HepG2 (cell line): ENCODE data around the gene ELAVL4. TPM values are rescaled to one million over a fixed set of nuclear protein-coding genes. Genes with fewer than 3 reads are reported as not detected.

ENCODE experiments used
- ATAC-seq: fragments of 200-7000 bp; cut with Tn5 transposase; 3 replicates; pipeline ENCODE4 v1.9.1; 2020; ENCODE audit warnings: mild to moderate bottlenecking, moderate library complexity
- BruUV-seq: library from RNA; stranded (reverse); fragments of 400-500 nt; replicated peaks from 2 replicates; lab custom pipeline; 2021; lab: Mats Ljungman, UMichigan
- CTCF ChIA-PET: fragments of 300-600 bp; formaldehyde crosslinking; extraction: SDS; loops from one replicate; lab custom pipeline; 2021; ENCODE audit warnings: low total read pairs, inconsistent platforms, low intra/inter-chr PET ratio; lab: Yijun Ruan, JAX
- POLR2A ChIA-PET: fragments of 350-600 bp; sonication (Branson Sonifier 250); formaldehyde crosslinking; loops from one replicate; lab custom pipeline; 2020; ENCODE audit warnings: antibody characterized with exemption, inconsistent platforms; lab: Yijun Ruan, JAX
- DNase-seq: peaks from one replicate; pipeline ENCODE4 v3.0.0-alpha.2; 2015; ENCODE audit warnings: low spot score
- FAIRE-seq: peaks from 3 replicates; lab custom pipeline; 2011; peaks lifted over from hg19 to GRCh38; lab: Jason Lieb, UNC
- H2AFZ ChIP-seq: one replicate; pipeline ENCODE4 v1.6.1; 2011; ENCODE audit warnings: low read length, inconsistent platforms
- H3K27ac ChIP-seq: fragments of 300-600 bp; 3 replicates; pipeline ENCODE4 v1.8.0; 2011; ENCODE audit warnings: mixed run types, mild to moderate bottlenecking, mixed read lengths, low read length, inconsistent platforms; ENCODE audit not compliant: insufficient read depth; ENCODE audit errors: extremely low read length
- H3K27me3 ChIP-seq, 2 experiments: fragments of 200-600 bp in 1 of 2; 2 replicates in 1 of 2; 3 replicates in 1 of 2; pipeline versions ENCODE4 v1.6.0 to v1.8.0; 2011; ENCODE audit warnings: low read length in 2 of 2, mild to moderate bottlenecking in 2 of 2, moderate library complexity in 2 of 2, inconsistent platforms in 1 of 2; ENCODE audit not compliant: insufficient read depth in 2 of 2, control insufficient read depth in 1 of 2
- H3K36me3 ChIP-seq, 2 experiments: fragments of 200-600 bp in 1 of 2; replicated peaks in 1 of 2; 2 replicates in 1 of 2; 3 replicates in 1 of 2; pipeline versions ENCODE4 v1.5.1 to v1.8.0; 2011; ENCODE audit warnings: low read length in 2 of 2, inconsistent platforms in 1 of 2; ENCODE audit not compliant: insufficient read depth in 2 of 2, control insufficient read depth in 1 of 2
- H3K4me1 ChIP-seq: 2 replicates; pipeline ENCODE4 v1.5.1; 2012; ENCODE audit warnings: low read length, inconsistent platforms; ENCODE audit not compliant: insufficient read depth
- H3K4me2 ChIP-seq: 2 replicates; pipeline ENCODE4 v1.6.0; 2011; ENCODE audit warnings: low read depth, low read length, inconsistent platforms
- H3K4me3 ChIP-seq, 3 experiments: fragments of 200-600 bp in 1 of 3; sonication (generic), shearing (Covaris generic) in 1 of 3; replicated peaks in 1 of 3; 2 replicates each; pipeline ENCODE4 v1.5.1; 2011 to 2016; ENCODE audit warnings: low read length in 3 of 3, inconsistent platforms in 2 of 3, low read depth in 2 of 3, mild to moderate bottlenecking in 2 of 3, control low read depth in 1 of 3, mixed read lengths in 1 of 3; ENCODE audit not compliant: insufficient read depth in 1 of 3
- H3K79me2 ChIP-seq: one replicate; pipeline ENCODE4 v1.6.1; 2011; ENCODE audit warnings: low read length, inconsistent platforms; ENCODE audit not compliant: insufficient read depth
- H3K9ac ChIP-seq: 2 replicates; pipeline ENCODE4 v1.6.0; 2011; ENCODE audit warnings: mild to moderate bottlenecking, low read depth, low read length, inconsistent platforms; ENCODE audit not compliant: insufficient read depth
- H3K9me3 ChIP-seq: 2 replicates; pipeline ENCODE4 v1.5.1; 2012; ENCODE audit warnings: mild to moderate bottlenecking, low read length
- H4K20me1 ChIP-seq: 2 replicates; pipeline ENCODE4 v1.6.0; 2011; ENCODE audit warnings: inconsistent platforms, mild to moderate bottlenecking, low read length, moderate library complexity; ENCODE audit not compliant: insufficient read depth
- AGO2 ChIP-seq: fragments of 200-400 bp; formaldehyde crosslinking; optimal IDR thresholded peaks from 2 replicates; pipeline ENCODE3; 2017; ENCODE audit warnings: mild to moderate bottlenecking, low read depth, low read length, moderate library complexity
- FOXA3 ChIP-seq: IDR thresholded peaks from 2 replicates; pipeline ENCODE4 v1.6.1; 2016; ENCODE audit warnings: missing genetic modification reagents, missing compliant biosample characterization
- KAT7 ChIP-seq: IDR thresholded peaks from 2 replicates; pipeline ENCODE4 v1.6.1; 2018; ENCODE audit warnings: borderline replicate concordance, missing compliant biosample characterization
- MAFF ChIP-seq: IDR thresholded peaks from 2 replicates; pipeline ENCODE4 v1.6.1; 2011; ENCODE audit warnings: low read depth, low read length, improper control_type of control experiment
- MAFG ChIP-seq: sonication (generic); formaldehyde crosslinking; IDR thresholded peaks from 2 replicates; pipeline ENCODE4 v1.5.1; 2020; ENCODE audit warnings: mild to moderate bottlenecking, missing genetic modification reagents
- MTA3 ChIP-seq: sonication (generic); formaldehyde crosslinking; IDR thresholded peaks from 2 replicates; pipeline ENCODE4 v1.4.0; 2020; ENCODE audit warnings: missing genetic modification reagents
- NPAS2 ChIP-seq: sonication (generic); formaldehyde crosslinking; IDR thresholded peaks from 2 replicates; pipeline ENCODE4 v1.8.0; 2022; ENCODE audit warnings: mild to moderate bottlenecking, missing genetic modification reagents, borderline replicate concordance
- POLR2AphosphoS2 ChIP-seq: IDR thresholded peaks from 2 replicates; pipeline ENCODE4 v1.6.1; 2011; ENCODE audit warnings: low read depth, low read length, improper control_type of control experiment
- RBFOX2 ChIP-seq: fragments of 200-400 bp; formaldehyde crosslinking; IDR thresholded peaks from 2 replicates; pipeline ENCODE4 v1.6.1; 2017; ENCODE audit warnings: low read depth, mild to moderate bottlenecking, low read length
- SCMH1 ChIP-seq: sonication (generic); formaldehyde crosslinking; IDR thresholded peaks from 2 replicates; pipeline ENCODE4 v1.9.0; 2021; ENCODE audit warnings: missing genetic modification reagents, mild to moderate bottlenecking, borderline replicate concordance
- SYNCRIP ChIP-seq: fragments of 200-400 bp; formaldehyde crosslinking; IDR thresholded peaks from 2 replicates; pipeline ENCODE4 v1.6.1; 2018; ENCODE audit warnings: mild to moderate bottlenecking, low read depth, low read length; ENCODE audit not compliant: insufficient read depth
- WIZ ChIP-seq: sonication (generic); formaldehyde crosslinking; IDR thresholded peaks from 2 replicates; pipeline ENCODE4 v1.5.1; 2020; ENCODE audit warnings: mild to moderate bottlenecking, missing genetic modification reagents
- ZNF552 ChIP-seq: sonication (generic); formaldehyde crosslinking; IDR thresholded peaks from 2 replicates; pipeline ENCODE4 v1.9.0; 2022; ENCODE audit warnings: missing genetic modification reagents, mild to moderate bottlenecking, borderline replicate concordance
- ZNF670 ChIP-seq: sonication (generic); formaldehyde crosslinking; IDR thresholded peaks from 2 replicates; pipeline ENCODE4 v1.8.0; 2022; ENCODE audit warnings: mild to moderate bottlenecking, missing genetic modification reagents, borderline replicate concordance
- WGBS: methylation state at CpG from one replicate; pipeline ENCODE4 v1.1.6; 2017; ENCODE audit warnings: low lambda C conversion rate; 5-methylcytosine and 5-hydroxymethylcytosine counted together
- in situ Hi-C: cut with HindIII; loops from 2 replicates; pipeline ENCODE4 v1.10.0; 2017; ENCODE audit warnings: low pct_unique_long_range_greater_than_20kb; ENCODE audit not compliant: extremely low pct_ligation_motif_present
- intact Hi-C: fragments of 100-400 bp; cut with micrococcal nuclease; formaldehyde crosslinking; loops from one replicate; pipeline ENCODE4 v1.10.0; 2022; ENCODE audit not compliant: unreplicated experiment
- polyA plus RNA-seq, 8 experiments: library from polyadenylated mRNA; depleted of rRNA in 3 of 8; stranded (reverse) in 7 of 8; unstranded in 1 of 8; fragments of >200 nt; fragmentation: Illumina TruSeq in 4 of 8; extraction: Trizol in 4 of 8; gene quantifications; 2 replicates each; pipeline versions ENCODE4 v1.2.1 to v1.2.3, GENCODE V29; 2011 to 2016; ENCODE audit warnings: low read depth in 4 of 8, missing spikeins in 1 of 8, mixed read lengths in 1 of 8; ENCODE audit not compliant: insufficient read depth in 1 of 8
- total RNA-seq, 5 experiments: library from RNA; depleted of rRNA; stranded (reverse); fragments of >200 nt; fragmentation: Illumina TruSeq; extraction: Trizol; gene quantifications; 2 replicates each; pipeline ENCODE4 v1.2.3, GENCODE V29; 2016; ENCODE audit warnings: low read depth in 1 of 5
- TF ChIP-seq, protein P1 (sequence below): sonication (generic); formaldehyde crosslinking; IDR thresholded peaks from 2 replicates; pipeline ENCODE4 v1.4.0; 2020; ENCODE audit warnings: missing genetic modification reagents; ENCODE audit errors: not compliant biosample characterization
- TF ChIP-seq, protein P2 (sequence below): sonication (generic); formaldehyde crosslinking; conservative IDR thresholded peaks from 2 replicates; pipeline ENCODE4 v1.8.0; 2022; ENCODE audit warnings: mild to moderate bottlenecking, moderate library complexity, missing genetic modification reagents

The ELAVL4 gene
- total and polyA plus RNA-seq, 2 of the 13 experiments (the other 11 are each of a cell fraction or from before 2014, with no cell fraction given), result not detected

DNA sequence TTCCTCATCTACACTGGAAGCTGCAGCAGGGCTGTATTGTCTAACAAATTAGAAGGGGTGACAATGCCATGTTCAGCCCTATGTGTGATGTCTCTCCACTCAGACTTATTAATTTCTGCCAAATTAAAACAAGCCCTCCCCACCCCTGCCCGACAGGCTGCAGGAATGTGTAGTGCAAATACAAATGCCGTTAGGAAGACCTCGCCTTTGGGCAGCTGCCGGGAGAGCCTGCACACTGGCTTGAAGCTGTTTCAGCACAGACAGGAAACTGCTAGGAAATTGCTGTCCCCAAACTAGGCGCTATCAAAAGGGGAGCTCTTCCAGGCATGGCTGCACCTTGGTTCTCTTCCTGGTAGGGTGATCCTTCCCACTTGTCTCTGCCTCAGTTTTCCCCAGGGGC is 135.2 kb downstream of the ELAVL4 start (continued):
- TF ChIP-seq, protein P1, sequence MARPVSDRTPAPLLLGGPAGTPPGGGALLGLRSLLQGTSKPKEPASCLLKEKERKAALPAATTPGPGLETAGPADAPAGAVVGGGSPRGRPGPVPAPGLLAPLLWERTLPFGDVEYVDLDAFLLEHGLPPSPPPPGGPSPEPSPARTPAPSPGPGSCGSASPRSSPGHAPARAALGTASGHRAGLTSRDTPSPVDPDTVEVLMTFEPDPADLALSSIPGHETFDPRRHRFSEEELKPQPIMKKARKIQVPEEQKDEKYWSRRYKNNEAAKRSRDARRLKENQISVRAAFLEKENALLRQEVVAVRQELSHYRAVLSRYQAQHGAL (CRISPR knock-in tag), result no peak
- no peak for TF ChIP-seq FOXA3 (CRISPR knock-in tag)
- TF ChIP-seq MAFG (CRISPR knock-in tag), result no peak
- TF ChIP-seq NPAS2 (CRISPR knock-in tag), result no peak

DNA sequence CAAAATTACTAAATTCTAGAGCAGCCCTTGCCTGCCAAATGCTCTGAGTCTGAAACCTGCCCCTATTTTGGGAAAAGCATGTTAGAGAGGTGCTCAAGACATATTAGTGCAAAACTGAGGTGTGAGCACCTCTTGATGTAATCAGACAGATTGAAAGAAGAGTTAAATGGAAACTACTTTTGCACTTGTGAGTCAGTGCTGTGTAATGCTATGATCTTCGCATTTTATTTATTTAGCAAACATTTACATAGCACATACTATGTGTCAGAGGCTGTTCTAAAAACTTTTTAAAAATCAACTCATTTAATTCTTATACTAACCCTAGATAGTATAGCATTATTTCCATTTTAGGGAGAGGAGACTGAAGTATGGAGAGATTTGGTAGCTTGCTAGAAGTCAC is 138.1 kb downstream of the ELAVL4 start:
- no peak for TF ChIP-seq RBFOX2
- intact Hi-C loops (no loop called here), in situ Hi-C loops (no loop called here)
- no peak overlapping the region for H2AFZ ChIP-seq
- ChIA-PET CTCF (no interaction called here), POLR2A (no interaction called here)
- no TSS peak for BruUV-seq
- H3K36me3 ChIP-seq, result no peaks in the 10 kb centered on the region
- no peaks in the 10 kb centered on the region for H3K79me2 ChIP-seq
- H3K27me3 ChIP-seq, result no peaks in the 10 kb centered on the region
- H3K4me1 ChIP-seq, result no peaks in the 10 kb centered on the region
- ATAC-seq (no peak), FAIRE-seq (no peak), DNase-seq (peak; percentile 3)
- WGBS, result 0% methylated on average over 1 of the region's 1 CpG
- no peaks in the 10 kb centered on the region for H4K20me1 ChIP-seq
- H3K4me3 ChIP-seq, result no peak overlapping the region
- H3K27ac ChIP-seq, result no peak overlapping the region
- H3K9me3 ChIP-seq, result no peaks in the 10 kb centered on the region
- no peak overlapping the region for H3K9ac ChIP-seq
- no peak overlapping the region for H3K4me2 ChIP-seq

DNA sequence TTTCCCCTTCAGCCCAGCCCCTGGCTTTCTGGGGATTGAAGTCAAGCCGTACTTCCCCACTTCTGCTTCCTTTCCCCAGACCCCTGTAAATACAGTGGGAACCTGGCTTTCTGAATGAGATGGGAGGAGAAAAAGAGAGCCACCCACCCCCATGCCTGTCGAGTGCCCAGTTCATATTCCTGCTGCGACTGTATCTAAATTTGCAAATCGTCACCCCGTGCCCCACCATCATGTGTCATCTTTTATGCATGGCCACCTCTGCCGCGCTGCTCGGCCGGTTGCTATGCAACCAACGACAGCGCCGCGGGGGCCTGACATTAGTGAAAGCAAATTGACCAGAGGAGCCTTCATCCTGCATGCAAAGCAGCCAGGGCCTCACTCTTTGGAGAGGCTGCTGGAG is 143.0 kb downstream of the ELAVL4 start:
- ATAC-seq (no peak), DNase-seq (no peak), FAIRE-seq (no peak)
- ChIA-PET POLR2A (no interaction called here), CTCF (no interaction called here)
- BruUV-seq, result no TSS peak
- Histone ChIP-seq H3K9me3 (no peaks in the 10 kb centered on the region), H3K27ac (no peak overlapping the region), H3K4me2 (no peak overlapping the region), H3K79me2 (no peaks in the 10 kb centered on the region), H3K27me3 (no peaks in the 10 kb centered on the region), H3K9ac (no peak overlapping the region), H3K36me3 (no peaks in the 10 kb centered on the region), H3K4me1 (no peaks in the 10 kb centered on the region), H3K4me3 (no peak overlapping the region), H4K20me1 (no peaks in the 10 kb centered on the region), H2AFZ (no peak overlapping the region)
- intact Hi-C loops, result no loop called here
- in situ Hi-C loops, result no loop called here
- 12% methylated on average over 5 of the region's 13 CpGs for WGBS
- TF ChIP-seq ZNF670 (CRISPR knock-in tag) (no peak), SCMH1 (CRISPR knock-in tag) (no peak), POLR2AphosphoS2 (no peak), KAT7 (CRISPR knock-in tag) (no peak), AGO2 (no peak), SYNCRIP (no peak), MAFF (no peak), ZNF552 (CRISPR knock-in tag) (no peak), FOXA3 (CRISPR knock-in tag) (no peak), WIZ (CRISPR knock-in tag) (no peak), MTA3 (no peak)
- TF ChIP-seq, protein P2, sequence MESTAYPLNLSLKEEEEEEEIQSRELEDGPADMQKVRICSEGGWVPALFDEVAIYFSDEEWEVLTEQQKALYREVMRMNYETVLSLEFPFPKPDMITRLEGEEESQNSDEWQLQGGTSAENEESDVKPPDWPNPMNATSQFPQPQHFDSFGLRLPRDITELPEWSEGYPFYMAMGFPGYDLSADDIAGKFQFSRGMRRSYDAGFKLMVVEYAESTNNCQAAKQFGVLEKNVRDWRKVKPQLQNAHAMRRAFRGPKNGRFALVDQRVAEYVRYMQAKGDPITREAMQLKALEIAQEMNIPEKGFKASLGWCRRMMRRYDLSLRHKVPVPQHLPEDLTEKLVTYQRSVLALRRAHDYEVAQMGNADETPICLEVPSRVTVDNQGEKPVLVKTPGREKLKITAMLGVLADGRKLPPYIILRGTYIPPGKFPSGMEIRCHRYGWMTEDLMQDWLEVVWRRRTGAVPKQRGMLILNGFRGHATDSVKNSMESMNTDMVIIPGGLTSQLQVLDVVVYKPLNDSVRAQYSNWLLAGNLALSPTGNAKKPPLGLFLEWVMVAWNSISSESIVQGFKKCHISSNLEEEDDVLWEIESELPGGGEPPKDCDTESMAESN, result no peak
